HG03378 (cell line): ENCODE measurements around the gene ACBD6.
"Not testable (repeated sequence)": the region's sequence is repeated elsewhere in the genome, so short reads cannot be mapped to it uniquely, and the experiment has no call there.

Experiments used
- ATAC-seq: cut with Tn5 transposase; IDR thresholded peaks from one replicate; pipeline ENCODE4 v1.9.1; 2021; ENCODE audit warnings: mild to moderate bottlenecking, moderate library complexity; ENCODE audit not compliant: unreplicated experiment

The ACBD6 gene

GRCh38 chr1:180421614-180422013, 80.8 kb downstream of the ACBD6 start:
- no peak for ATAC-seq

GRCh38 chr1:180421145-180421544, 81.2 kb downstream of the ACBD6 start:
- not testable (repeated sequence) for ATAC-seq

GRCh38 chr1:180415985-180416633, 86.3 kb downstream of the ACBD6 start:
- no peak for ATAC-seq

GRCh38 chr1:180415236-180415848, 87.0 kb downstream of the ACBD6 start:
- ATAC-seq: no peak

GRCh38 chr1:180412583-180412982, 89.8 kb downstream of the ACBD6 start:
- ATAC-seq: no peak

DNA sequence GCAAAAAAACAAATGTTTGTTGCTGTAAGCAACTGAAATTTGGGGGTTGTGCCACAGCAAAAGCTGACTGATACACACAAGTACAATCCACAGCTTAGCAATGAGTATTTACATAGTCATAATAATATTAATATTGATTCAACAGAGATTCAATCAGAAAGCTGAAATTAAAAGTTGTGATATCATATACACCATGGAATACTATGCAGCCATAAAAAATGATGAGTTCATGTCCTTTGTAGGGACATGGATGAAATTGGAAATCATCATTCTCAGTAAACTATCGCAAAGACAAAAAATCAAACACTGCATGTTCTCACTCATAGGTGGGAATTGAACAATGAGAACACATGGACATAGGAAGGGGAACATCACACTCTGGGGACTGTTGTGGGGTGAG, 94.2 kb downstream of the ACBD6 start:
- not testable (repeated sequence) for ATAC-seq

DNA sequence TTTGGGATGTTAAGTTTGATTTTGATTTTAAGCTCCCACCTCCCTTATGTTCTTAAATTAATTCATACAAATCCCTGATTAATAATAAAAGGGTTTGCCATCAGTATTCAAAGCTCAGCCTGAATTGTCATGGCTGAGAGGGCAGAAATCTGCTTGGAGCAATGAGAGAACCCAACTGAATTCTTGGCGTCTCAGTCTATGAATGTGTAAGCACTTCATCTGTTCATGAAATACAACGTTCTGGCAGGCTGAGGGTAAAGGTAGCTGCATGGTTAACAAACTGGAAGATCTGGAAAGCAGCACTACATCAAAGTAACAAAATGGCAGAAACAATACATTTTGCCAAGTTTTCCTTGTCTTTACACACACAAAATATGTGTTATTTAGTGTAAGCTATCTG, 95.3 kb downstream of the ACBD6 start:
- ATAC-seq: no peak

DNA sequence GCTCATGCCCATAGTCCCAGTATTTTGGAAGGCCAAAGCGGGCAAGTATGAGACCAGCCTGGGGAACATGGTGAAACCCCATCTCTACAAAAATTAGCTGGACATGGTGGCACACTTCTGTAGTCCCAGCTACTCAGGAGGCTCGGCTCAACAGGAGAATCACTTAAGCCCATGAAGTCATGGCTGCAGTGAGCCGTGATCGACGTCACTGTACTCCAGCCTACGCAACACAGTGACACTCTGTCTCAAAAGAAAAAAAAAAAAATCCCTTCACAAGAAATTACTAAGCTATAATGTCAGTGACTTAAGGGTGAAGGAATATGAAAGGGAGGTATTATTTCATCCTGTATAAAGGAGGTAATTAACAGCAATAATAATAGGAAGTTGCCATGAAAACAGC, 99.8 kb downstream of the ACBD6 start:
- ATAC-seq: no peak

DNA sequence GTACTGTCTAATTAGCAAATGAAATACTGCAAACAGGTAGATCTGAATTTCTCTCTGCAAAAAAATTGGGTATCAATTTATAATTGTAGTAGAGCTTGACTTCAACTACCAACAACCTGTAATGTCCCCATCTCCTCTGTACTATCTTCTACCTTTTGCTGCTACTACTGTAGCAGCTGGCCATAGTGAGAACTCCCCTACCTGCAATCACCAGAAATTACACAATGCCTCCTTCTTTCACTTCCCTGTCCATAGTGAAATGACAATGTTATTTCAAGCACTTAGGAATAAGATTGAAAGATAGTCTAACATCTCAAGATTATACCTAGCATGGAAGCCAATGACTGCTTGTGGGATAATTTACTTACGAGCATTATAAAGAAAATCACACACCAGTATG, 100.4 kb downstream of the ACBD6 start:
- no peak for ATAC-seq

DNA sequence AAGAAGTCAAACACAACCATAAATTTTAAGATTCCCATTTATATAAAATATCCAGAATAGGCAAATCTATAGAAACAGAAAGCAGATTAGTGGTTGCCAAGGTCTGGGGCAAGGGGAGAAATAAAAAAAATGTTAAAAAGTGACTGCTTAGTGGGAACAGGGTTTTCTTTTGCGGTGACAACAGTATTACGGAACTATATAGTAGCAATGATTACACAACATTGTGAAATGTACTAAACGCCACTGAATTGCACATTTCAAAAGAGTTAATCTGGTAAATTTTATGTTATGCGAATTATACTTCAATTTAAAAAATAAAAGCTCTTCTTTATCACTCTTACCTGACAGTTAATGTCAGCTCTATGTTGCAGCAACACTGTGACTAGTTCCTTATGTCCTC, 105.2 kb downstream of the ACBD6 start:
- no peak for ATAC-seq

GRCh38 chr1:180392427-180393145, 109.8 kb downstream of the ACBD6 start:
- ATAC-seq: no peak

DNA sequence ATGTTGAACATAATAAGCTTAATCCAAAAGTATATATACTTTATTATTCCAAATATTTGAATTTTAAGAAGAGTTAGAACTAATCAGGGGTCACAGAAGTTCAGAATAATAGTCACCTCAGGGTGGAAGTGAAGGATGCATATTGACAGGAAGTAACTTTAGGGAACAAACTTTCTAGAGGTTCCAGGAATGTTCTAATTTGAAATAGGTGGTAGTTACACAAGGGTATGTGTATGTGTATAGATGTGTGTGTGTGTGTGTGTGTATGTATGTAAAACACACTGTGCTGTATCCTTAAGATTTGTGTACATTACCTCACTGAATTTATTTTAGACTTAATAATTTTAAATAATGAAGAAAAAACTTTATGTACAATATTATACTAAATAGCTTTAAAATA, 110.4 kb downstream of the ACBD6 start:
- no peak for ATAC-seq

GRCh38 chr1:180387413-180387812, 115.0 kb downstream of the ACBD6 start:
- ATAC-seq: no peak

GRCh38 chr1:180386745-180387367, 115.5 kb downstream of the ACBD6 start:
- ATAC-seq: no peak

GRCh38 chr1:180385144-180385543, 117.2 kb downstream of the ACBD6 start:
- ATAC-seq: no peak

GRCh38 chr1:180384286-180385005, 117.9 kb downstream of the ACBD6 start:
- no peak for ATAC-seq

DNA sequence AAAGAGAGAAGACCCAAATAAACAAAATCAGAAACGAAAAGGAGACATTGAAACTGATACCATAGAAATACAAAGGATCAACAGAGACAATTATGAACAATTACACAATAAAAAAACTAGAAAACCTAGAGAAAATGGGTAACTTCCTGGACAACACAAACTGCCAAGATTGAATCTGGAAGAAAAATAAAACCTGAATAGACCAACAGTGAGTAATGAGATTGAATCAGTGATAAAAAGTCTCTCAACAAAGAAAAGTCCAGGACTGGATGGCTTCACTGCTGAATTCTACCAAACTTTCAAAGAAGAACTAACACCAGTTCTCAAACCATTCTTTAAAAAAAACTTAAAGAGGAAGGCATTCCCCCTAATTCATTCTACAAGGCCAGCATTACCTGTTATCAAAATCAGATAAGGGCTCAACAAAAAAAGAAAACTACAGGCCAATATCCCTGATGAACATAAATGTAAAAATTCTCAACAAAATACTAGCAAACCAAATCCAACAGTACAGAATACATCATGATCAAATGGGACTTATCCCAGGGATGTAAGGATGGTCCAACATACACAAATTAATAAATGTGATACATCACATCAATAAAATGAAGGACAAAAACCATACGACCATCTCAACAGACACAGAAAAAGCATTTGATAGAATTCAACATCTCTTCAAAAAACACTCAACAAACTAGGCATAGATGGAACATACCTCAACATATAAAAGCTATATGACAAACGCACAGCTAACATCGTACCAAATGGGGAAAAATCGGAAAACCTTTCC, 119.9 kb downstream of the ACBD6 start:
- ATAC-seq: no peak

DNA sequence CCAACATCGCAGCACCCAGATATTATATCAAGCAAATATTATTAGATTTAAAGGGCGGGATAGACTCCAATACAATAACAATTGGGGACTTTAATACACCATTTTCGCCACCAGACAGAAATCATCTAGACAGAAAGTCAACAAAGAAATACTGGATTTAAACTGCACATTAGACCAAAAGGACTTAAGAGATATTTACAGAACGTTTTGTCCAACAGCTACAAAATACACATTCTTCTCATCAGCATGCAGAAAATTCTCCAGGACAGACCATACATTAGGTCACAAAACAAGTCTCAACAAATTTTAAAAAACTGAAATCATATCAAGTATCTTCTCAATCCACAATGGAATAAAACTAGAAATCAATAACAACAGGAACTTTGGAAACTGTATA, 121.2 kb downstream of the ACBD6 start:
- ATAC-seq: no peak

- ATAC-seq: no peak
These were observed 121.9 kb downstream of the ACBD6 start for GRCh38 chr1:180380259-180381183.
